ENCODE data around the gene EVA1A.

The EVA1A gene

DNA sequence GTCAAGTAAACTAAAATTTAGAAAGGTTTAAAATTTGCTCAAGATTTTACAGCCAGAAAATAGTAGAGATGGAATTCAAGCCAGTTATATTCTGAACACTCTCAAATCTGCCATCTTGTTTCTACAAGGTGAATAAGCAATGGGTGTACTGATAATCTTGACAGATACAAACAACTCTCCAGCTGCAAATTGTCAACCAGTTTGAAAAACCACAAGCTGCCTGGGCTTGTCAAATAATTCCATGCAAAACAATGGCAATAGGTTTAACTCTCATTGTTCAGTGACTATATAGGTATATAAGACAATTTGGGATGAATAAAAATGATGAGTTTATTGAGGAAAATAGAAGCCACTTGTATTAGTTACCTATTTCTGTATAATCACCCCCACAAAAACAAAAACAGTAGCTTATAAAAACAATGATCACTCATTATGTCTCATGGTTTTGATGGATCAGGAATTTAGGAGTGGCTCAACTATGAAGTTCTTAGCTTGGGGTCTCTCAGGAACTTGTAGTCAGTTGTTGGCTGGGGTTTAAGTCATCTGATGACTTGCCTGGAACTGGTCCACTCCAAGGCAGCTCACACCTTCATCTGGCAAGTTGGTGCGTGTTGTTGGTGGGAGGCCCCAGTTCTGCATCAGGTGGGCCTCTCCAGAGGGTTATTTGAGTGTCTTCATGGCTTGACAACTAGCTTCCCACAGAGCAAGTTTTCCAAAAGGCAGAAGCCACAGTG is 12.6 kb upstream of the EVA1A start:
- H2AFZ ChIP-seq (ENCODE audit: low read depth, low read length, severe bottlenecking): no peak overlapping the region
- H4K20me1 ChIP-seq (ENCODE audit: low read depth, low read length): no peaks in the 10 kb centered on the region
- no peak overlapping the region for H3K4me3 ChIP-seq (ENCODE audit: insufficient read depth, low read length, poor library complexity, severe bottlenecking)
- TF ChIP-seq, protein P1, sequence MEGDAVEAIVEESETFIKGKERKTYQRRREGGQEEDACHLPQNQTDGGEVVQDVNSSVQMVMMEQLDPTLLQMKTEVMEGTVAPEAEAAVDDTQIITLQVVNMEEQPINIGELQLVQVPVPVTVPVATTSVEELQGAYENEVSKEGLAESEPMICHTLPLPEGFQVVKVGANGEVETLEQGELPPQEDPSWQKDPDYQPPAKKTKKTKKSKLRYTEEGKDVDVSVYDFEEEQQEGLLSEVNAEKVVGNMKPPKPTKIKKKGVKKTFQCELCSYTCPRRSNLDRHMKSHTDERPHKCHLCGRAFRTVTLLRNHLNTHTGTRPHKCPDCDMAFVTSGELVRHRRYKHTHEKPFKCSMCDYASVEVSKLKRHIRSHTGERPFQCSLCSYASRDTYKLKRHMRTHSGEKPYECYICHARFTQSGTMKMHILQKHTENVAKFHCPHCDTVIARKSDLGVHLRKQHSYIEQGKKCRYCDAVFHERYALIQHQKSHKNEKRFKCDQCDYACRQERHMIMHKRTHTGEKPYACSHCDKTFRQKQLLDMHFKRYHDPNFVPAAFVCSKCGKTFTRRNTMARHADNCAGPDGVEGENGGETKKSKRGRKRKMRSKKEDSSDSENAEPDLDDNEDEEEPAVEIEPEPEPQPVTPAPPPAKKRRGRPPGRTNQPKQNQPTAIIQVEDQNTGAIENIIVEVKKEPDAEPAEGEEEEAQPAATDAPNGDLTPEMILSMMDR (IDR thresholded peaks at IDR 0.05; ENCODE audit: insufficient read depth, low read length, poor library complexity, severe bottlenecking): no peak
- TF ChIP-seq EZH2phosphoT487 (conservative IDR thresholded peaks at IDR 0.05; ENCODE audit: low read length): no peak
- H3K36me3 ChIP-seq (ENCODE audit: low read length): no peaks in the 10 kb centered on the region
- no peaks in the 10 kb centered on the region for H3K27me3 ChIP-seq (ENCODE audit: low read length)
- no peaks in the 10 kb centered on the region for H3F3A ChIP-seq (ENCODE audit: insufficient read depth)
- no peak overlapping the region for H3K4me2 ChIP-seq (ENCODE audit: low read depth, low read length, poor library complexity, severe bottlenecking)
- no peaks in the 10 kb centered on the region for H3K9me2 ChIP-seq (replicated peaks; ENCODE audit: insufficient read depth, low read length)
- no peaks in the 10 kb centered on the region for H3K79me2 ChIP-seq (ENCODE audit: insufficient read depth, low read length)
- H3K9ac ChIP-seq (ENCODE audit: low read length): no peak overlapping the region
- H3K27ac ChIP-seq (ENCODE audit: low read depth, low read length): no peak overlapping the region
- no peaks in the 10 kb centered on the region for H3K9me3 ChIP-seq (ENCODE audit: insufficient read depth, low read length)

DNA sequence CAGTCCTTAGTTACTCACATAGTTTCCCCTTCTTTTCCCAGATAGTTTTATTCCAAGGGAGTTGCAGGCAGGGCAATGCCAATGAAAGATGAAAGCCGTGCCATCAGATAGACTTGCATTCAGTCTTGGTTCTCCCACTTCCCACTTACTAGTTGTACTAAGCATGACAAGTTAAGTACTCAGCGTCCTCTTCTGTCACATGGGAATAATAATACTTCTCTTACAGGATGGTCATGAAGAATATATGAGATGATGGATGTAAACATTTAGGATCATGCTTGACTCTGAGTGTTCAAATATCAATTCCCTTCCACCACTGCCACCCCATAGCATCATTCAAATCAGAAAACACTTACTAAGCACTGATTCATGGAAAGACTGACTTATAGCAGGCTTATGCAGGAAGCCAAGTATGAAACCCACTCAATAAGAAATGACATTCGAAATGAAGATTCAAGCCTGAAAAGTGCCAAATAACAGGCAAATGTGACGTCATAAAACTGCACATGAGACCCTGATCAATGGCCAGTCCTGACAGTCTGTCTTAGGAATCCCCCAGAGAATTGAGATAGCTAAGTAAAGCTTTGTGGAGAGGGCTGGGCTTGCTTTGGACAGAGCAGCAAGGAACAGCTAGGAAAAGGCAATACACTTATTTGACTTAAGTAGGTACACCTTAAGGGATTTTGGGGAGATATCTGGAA is 11.1 kb upstream of the EVA1A start:
- Histone ChIP-seq H3F3A (ENCODE audit: insufficient read depth) (no peaks in the 10 kb centered on the region), H3K4me3 (ENCODE audit: insufficient read depth, low read length, poor library complexity, severe bottlenecking) (no peak overlapping the region), H3K9ac (ENCODE audit: low read length) (no peak overlapping the region), H3K27ac (ENCODE audit: low read depth, low read length) (no peak overlapping the region), H3K9me3 (ENCODE audit: insufficient read depth, low read length) (no peaks in the 10 kb centered on the region), H3K79me2 (ENCODE audit: insufficient read depth, low read length) (no peaks in the 10 kb centered on the region), H3K36me3 (ENCODE audit: low read length) (no peaks in the 10 kb centered on the region), H3K27me3 (ENCODE audit: low read length) (no peaks in the 10 kb centered on the region), H3K9me2 (replicated peaks; ENCODE audit: insufficient read depth, low read length) (no peaks in the 10 kb centered on the region), H3K4me2 (ENCODE audit: low read depth, low read length, poor library complexity, severe bottlenecking) (no peak overlapping the region), H4K20me1 (ENCODE audit: low read depth, low read length) (no peaks in the 10 kb centered on the region), H2AFZ (ENCODE audit: low read depth, low read length, severe bottlenecking) (no peak overlapping the region)
- TF ChIP-seq EZH2phosphoT487 (conservative IDR thresholded peaks at IDR 0.05; ENCODE audit: low read length): no peak
- TF ChIP-seq, protein P1 (IDR thresholded peaks at IDR 0.05; ENCODE audit: insufficient read depth, low read length, poor library complexity, severe bottlenecking): no peak

DNA sequence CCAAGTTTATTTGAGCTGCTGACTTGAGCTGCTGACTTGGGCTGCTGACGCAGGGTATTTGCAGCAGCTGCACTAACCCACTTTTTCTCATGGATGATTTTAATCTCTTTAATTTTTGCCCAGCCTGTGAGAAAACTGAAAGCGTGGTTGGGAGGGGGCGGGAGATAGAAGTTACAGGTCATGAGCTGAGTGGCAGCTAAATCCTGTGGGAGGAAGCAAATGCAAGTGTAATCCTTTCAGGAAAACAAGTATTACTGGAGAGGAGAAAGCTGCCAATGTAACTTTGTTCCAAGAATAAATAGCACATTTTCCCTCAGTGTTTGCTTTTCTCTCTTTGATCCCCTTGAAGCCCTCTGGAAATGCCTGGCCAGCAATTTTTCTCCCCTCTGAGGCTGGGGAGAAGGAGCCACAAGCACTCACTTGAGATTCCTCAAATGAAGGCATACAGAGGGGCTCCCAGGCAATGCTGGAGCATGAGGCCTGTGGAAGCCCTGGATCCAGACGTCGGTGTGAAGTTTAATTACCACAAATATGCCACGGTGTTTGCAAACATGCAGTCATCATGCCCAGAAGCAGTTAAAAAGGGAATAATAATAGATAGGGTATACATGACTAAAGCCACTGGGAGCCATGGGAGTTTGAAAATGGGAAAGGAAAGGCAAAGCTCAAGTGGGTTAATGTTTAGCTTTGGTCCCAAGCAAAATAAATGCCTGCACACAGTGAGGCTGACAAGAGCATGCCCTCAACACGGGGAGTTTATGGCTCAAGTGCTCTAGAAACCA is 10.4 kb upstream of the EVA1A start:
- H3K79me2 ChIP-seq (ENCODE audit: insufficient read depth, low read length): no peaks in the 10 kb centered on the region
- no peaks in the 10 kb centered on the region for H3F3A ChIP-seq (ENCODE audit: insufficient read depth)
- no peaks in the 10 kb centered on the region for H3K36me3 ChIP-seq (ENCODE audit: low read length)
- no peaks in the 10 kb centered on the region for H4K20me1 ChIP-seq (ENCODE audit: low read depth, low read length)
- no peak overlapping the region for H3K27ac ChIP-seq (ENCODE audit: low read depth, low read length)
- H3K9ac ChIP-seq (ENCODE audit: low read length): no peak overlapping the region
- no peak for TF ChIP-seq EZH2phosphoT487 (conservative IDR thresholded peaks at IDR 0.05; ENCODE audit: low read length)
- TF ChIP-seq, protein P1 (IDR thresholded peaks at IDR 0.05; ENCODE audit: insufficient read depth, low read length, poor library complexity, severe bottlenecking): no peak
- no peaks in the 10 kb centered on the region for H3K9me2 ChIP-seq (replicated peaks; ENCODE audit: insufficient read depth, low read length)
- H3K27me3 ChIP-seq (ENCODE audit: low read length): no peaks in the 10 kb centered on the region
- H3K4me3 ChIP-seq (ENCODE audit: insufficient read depth, low read length, poor library complexity, severe bottlenecking): no peak overlapping the region
- no peak overlapping the region for H3K4me2 ChIP-seq (ENCODE audit: low read depth, low read length, poor library complexity, severe bottlenecking)
- no peaks in the 10 kb centered on the region for H3K9me3 ChIP-seq (ENCODE audit: insufficient read depth, low read length)
- H2AFZ ChIP-seq (ENCODE audit: low read depth, low read length, severe bottlenecking): no peak overlapping the region
